HG03520 (cell line): Measurements from ENCODE around the gene ALOX15B.

Experiments
- ATAC-seq: cut with Tn5 transposase; IDR thresholded peaks from one replicate; pipeline ENCODE4 v1.9.1; 2021; ENCODE audit warnings: mild to moderate bottlenecking, moderate library complexity; ENCODE audit not compliant: unreplicated experiment

ALOX15B gene

GRCh38 chr17:8039611-8040168 lies 831 bp downstream of the ALOX15B start:
- no peak for ATAC-seq

- no peak for ATAC-seq
Observed at GRCh38 chr17:8041249-8041928, 2.5 kb downstream of the ALOX15B start.

- ATAC-seq = no peak
Observed at GRCh38 chr17:8041979-8042378, 3.1 kb downstream of the ALOX15B start.

GRCh38 chr17:8044819-8045810 lies 6.3 kb downstream of the ALOX15B start:
- ATAC-seq = no peak

GRCh38 chr17:8046306-8046928 lies 7.6 kb downstream of the ALOX15B start:
- ATAC-seq = no peak

- ATAC-seq = no peak
Observed at GRCh38 chr17:8046929-8047768, 8.3 kb downstream of the ALOX15B start.

GRCh38 chr17:8047769-8048110 lies 8.9 kb downstream of the ALOX15B start:
- no peak for ATAC-seq

GRCh38 chr17:8048236-8048635 lies 9.4 kb downstream of the ALOX15B start:
- no peak for ATAC-seq

GRCh38 chr17:8048736-8049135 lies 9.9 kb downstream of the ALOX15B start:
- ATAC-seq = no peak

GRCh38 chr17:8051831-8052230 lies 13.0 kb downstream of the ALOX15B start:
- ATAC-seq = no peak

GRCh38 chr17:8052256-8053252 lies 13.7 kb downstream of the ALOX15B start:
- ATAC-seq = no peak

GRCh38 chr17:8053600-8053999 lies 14.7 kb downstream of the ALOX15B start:
- no peak for ATAC-seq

GRCh38 chr17:8055851-8056231 lies 17.0 kb downstream of the ALOX15B start:
- no peak for ATAC-seq

- no peak for ATAC-seq
Observed at GRCh38 chr17:8056232-8056975, 17.5 kb downstream of the ALOX15B start.

- no peak for ATAC-seq
Observed at GRCh38 chr17:8056976-8057625, 18.2 kb downstream of the ALOX15B start.

GRCh38 chr17:8057691-8058114 lies 18.8 kb downstream of the ALOX15B start:
- no peak for ATAC-seq

- no peak for ATAC-seq
Observed at GRCh38 chr17:8059131-8059530, 20.3 kb downstream of the ALOX15B start.

- no peak for ATAC-seq
Observed at GRCh38 chr17:8060274-8060673, 21.4 kb downstream of the ALOX15B start.
